Measurements from ENCODE around the gene TMEM52B.

Gene TMEM52B

GRCh38 chr12:10178821-10179220 lies at the start of gene TMEM52B:
TMEM52B (plus strand) TSS chr12:10179032; CDS start chr12:10179575, 543 bp downstream.
- no peak for DNase-seq

- DNase-seq: no peak
These were observed 48.8 kb upstream of the TMEM52B start, which contains the start of gene CLEC7A for GRCh38 chr12:10130042-10130441. CLEC7A (minus strand) TSS chr12:10130199; CDS start chr12:10130082, 117 bp downstream.

GRCh38 chr12:10131111-10131690 lies 47.6 kb upstream of the TMEM52B start:
- DNase-seq: no peak

DNA sequence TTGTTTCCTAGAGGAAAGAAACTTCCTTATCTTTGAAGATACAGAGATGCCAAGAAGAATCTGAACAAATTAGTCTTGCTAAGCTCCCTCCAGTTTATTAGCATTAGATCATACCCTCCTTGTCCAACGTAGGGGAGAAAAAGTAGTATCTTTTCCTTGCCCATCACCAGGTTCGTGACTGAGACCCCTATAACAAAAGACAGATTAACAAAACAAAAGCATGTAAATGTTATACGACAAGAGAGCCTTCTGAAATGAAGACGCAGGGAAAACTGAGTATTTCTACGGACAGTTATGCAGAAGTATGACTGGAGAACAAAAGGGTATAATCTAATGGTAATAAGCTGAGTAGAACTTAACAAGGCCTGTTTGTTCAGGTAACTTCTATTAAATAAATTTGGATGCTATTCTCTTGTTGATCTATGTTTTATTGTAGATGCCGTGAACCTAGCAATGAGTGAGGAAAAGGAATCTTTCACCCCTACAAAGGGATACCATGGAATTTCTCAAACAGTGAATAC lies 45.9 kb upstream of the TMEM52B start:
- no peak for DNase-seq

- no peak for DNase-seq
These were observed 43.7 kb upstream of the TMEM52B start for GRCh38 chr12:10135126-10135525.

DNA sequence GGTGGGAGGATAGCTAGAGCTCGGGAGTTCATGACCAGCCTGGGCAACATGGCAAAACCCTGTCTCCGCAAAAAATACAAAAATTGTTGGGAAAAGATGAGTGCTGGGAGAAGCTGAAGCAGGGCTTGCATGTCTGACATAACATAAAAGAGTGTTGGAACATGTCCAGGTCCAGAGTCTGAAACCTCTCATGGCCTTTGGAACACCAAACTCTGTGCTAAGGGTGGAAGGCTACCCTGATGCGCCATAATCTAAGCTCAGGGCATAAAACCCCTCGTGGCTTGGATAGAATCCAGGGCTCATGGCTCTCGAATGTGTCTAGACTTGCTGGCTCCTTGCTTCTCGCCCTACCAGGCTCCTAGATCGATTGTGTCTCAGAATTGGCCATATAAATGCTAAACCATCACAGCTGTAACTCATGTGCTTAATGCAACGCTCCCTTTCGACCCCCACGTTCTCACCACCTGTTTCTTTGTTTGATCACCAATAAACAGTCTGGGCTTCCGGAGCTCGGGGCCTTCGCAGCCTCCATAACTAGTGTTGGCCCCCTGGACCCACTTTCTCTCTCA lies 42.1 kb upstream of the TMEM52B start:
- DNase-seq: peak; percentile 54

GRCh38 chr12:10140001-10140400 lies 38.8 kb upstream of the TMEM52B start:
- peak; percentile 27 for DNase-seq

- DNase-seq: no peak
These were observed 35.7 kb upstream of the TMEM52B start for GRCh38 chr12:10142976-10143589.

GRCh38 chr12:10147714-10148403 lies 31.0 kb upstream of the TMEM52B start:
- no peak for DNase-seq

DNA sequence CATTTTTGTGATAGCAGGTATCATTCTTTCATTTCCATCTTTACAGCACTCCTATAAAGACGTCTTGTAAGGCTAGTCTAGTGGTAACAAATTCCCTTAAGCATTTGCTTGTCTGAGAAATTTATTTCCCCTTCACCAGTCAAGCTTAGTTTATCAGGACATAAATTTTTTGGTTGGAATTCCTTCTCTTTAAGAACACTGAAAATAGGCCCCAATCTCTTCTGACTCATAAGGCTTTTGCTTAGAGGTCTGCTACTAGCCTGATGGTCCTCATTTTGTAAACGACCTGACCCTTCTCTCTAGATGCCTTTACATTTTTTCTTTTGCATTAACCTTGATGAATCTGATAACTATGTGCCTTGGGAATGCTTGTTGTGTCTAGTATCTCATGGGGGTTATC lies 27.2 kb upstream of the TMEM52B start:
- no peak for DNase-seq

DNA sequence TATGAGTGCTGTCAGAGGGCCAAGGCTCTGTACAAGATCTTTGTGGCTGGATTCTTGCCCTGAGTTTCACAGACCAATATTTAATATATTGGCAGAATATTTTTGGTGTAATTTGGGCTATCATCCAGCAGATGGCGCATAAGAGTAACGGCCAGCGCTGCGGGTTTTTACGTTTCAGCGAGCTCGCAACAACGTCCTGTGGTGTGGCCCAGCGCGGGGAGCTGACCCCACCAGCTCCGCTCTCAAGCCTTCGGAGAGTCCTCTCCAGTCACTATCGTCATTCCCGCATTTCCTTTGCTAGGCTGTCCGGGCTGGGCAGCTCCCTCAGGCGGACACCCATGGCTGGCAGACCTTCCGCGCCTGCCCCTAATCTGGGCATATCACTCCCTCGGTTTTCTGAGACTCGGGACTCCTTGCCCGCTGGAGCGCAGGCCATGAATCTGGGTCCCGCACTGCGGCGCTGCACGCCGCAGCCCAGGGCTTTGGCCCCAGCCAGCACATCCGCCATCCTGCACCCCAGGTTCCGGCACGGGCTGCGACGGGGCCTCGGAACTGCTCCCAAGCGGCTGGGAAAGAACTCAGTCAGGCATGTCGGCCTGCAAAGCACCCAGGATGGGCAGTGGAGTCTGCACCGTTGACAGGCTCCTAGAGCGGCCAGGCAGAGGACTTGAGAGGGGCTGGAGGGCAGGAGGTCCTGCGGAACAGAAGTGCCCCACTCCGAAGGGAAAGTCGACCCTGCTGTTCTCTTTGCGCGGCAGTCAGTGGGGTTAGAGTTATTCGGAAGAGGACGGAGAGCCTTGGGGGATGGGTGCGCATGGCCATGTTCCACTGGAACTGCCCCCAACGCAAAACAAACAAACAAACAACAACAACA lies 25.3 kb upstream of the TMEM52B start:
- DNase-seq: peak; percentile 66

DNA sequence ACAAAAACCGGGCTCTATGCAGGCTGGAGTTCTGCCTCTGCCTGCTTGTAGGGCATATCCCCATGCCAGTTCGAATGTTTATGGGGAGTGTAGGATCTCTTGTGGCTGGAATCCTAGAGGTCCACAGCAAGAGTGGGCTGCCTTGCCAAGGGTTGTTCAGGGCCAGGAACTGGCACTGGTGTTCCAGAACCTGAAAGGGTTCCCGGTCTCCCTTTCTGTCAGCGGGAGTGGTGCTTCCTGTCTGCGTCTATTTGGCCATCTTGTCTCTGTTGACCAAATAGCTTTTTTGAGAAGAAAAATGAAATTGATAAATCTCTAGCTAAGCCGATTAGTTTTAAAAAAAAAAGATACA lies 24.7 kb upstream of the TMEM52B start:
- no peak for DNase-seq

- DNase-seq: no peak
These were observed 22.9 kb upstream of the TMEM52B start for GRCh38 chr12:10155966-10156365.

GRCh38 chr12:10158406-10158805 lies 20.4 kb upstream of the TMEM52B start:
- no peak for DNase-seq

- no peak for DNase-seq
These were observed 19.6 kb upstream of the TMEM52B start for GRCh38 chr12:10159280-10159679.

- peak; percentile 73 for DNase-seq
These were observed 18.0 kb upstream of the TMEM52B start for GRCh38 chr12:10160617-10161385.

DNA sequence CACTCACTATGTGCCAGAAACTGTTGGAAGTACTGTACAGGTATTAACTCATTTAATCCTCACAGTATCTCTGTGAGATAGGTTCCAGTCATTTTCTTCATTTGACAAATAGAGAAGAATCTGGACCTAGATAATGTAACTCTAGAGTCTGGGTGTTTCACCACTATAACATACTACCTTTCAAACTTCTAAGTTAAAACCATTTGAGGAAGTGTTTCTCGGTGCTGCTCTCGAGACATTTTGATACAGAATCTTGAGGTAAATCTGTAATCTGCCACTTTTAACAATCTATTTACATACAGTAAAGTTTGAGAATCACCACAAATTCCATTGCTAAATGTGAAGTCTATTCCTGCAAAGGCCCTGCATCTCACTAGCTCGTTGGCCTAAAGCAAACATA lies 15.7 kb upstream of the TMEM52B start:
- DNase-seq: no peak

DNA sequence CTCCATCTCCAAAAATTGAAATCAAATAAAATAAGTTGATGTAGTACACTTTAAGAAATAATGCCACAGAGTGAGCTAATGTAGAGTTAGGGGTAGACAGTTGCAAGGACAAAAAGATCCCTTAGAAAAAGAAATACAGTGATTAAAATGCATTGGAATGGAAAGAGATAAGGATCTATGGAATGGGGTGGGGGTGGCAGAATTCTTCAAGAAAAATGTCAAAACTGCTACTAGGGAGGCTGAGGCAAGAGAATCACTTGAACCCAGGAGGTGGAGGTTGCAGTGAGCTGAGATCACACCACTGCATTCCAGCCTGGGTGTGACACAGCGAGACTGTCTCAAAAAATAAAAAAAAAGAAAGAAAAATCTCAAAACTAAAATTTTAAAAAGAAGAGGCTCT lies 13.4 kb upstream of the TMEM52B start:
- DNase-seq: no peak

- no peak for DNase-seq
These were observed 11.2 kb upstream of the TMEM52B start for GRCh38 chr12:10167599-10167998.

GRCh38 chr12:10169104-10169503 lies 9.7 kb upstream of the TMEM52B start:
- DNase-seq: no peak

DNA sequence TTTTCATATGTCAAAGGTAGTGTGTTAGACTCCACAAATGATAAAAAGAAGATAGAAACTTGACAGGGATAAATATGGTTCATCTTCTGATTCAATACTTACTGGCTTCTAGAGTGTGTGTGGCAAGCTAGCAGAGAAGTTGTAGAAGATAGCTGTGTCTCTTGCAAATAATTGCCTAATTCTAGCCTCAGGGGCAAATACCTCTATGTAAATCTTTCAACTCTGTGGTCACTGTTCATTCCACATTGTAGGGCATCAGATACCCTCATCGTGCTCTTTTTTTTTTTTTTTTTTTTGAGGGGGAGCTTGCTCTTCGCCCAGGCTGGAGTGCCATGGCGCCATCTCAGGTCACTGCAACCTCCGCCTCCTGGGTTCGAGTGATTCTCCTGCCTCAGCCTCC lies 8.6 kb upstream of the TMEM52B start:
- no peak for DNase-seq

All from NCI-H1105 (cell line).